Neuronal stem cell (in vitro differentiated cells): ENCODE measurements around the gene UGP2.
"Not testable (repeated sequence)": the region's sequence is repeated elsewhere in the genome, so short reads cannot be mapped to it uniquely, and the experiment has no call there.

Experiments
- DNase-seq: peaks from one replicate; pipeline ENCODE4 v3.0.0-alpha.2; 2013; ENCODE audit warnings: low spot score
- H2AFZ ChIP-seq: one replicate; pipeline ENCODE4 v1.6.1; 2013; ENCODE audit warnings: mild to moderate bottlenecking, low read length, inconsistent platforms
- H2AK5ac ChIP-seq: 2 replicates; pipeline ENCODE4 v1.6.1; 2013; ENCODE audit warnings: low read depth, mild to moderate bottlenecking, inconsistent platforms, low read length, moderate library complexity, mixed read lengths
- H2BK120ac ChIP-seq: 2 replicates; pipeline ENCODE4 v1.6.1; 2013; ENCODE audit warnings: low read depth, mild to moderate bottlenecking, inconsistent platforms, low read length, moderate library complexity, mixed read lengths
- H2BK12ac ChIP-seq: one replicate; pipeline ENCODE4 v1.6.1; 2013; ENCODE audit warnings: low read length, inconsistent platforms
- H2BK15ac ChIP-seq: 2 replicates; pipeline ENCODE4 v1.6.1; 2013; ENCODE audit warnings: mild to moderate bottlenecking, low read length, inconsistent platforms, mixed read lengths
- H2BK5ac ChIP-seq: one replicate; pipeline ENCODE4 v1.6.1; 2013; ENCODE audit warnings: inconsistent platforms, mild to moderate bottlenecking, low read length, moderate library complexity
- H3K14ac ChIP-seq: one replicate; pipeline ENCODE4 v1.6.1; 2013; ENCODE audit warnings: low read length, inconsistent platforms
- H3K18ac ChIP-seq: 2 replicates; pipeline ENCODE4 v1.6.1; 2013; ENCODE audit warnings: low read length, inconsistent platforms
- H3K23ac ChIP-seq: 2 replicates; pipeline ENCODE4 v1.6.1; 2013; ENCODE audit warnings: low read depth, mild to moderate bottlenecking, mixed read lengths, low read length, inconsistent platforms; ENCODE audit not compliant: poor library complexity
- H3K27ac ChIP-seq: replicated peaks from 3 replicates; pipeline ENCODE4 v1.5.1; 2013; ENCODE audit warnings: low read length, inconsistent platforms
- H3K27me3 ChIP-seq, 3 experiments: 2 replicates each; pipeline ENCODE4 v1.6.1; 2013; ENCODE audit warnings: low read length in 3 of 3, mild to moderate bottlenecking in 2 of 3, inconsistent platforms in 1 of 3, low read depth in 1 of 3, mixed read lengths in 1 of 3, moderate library complexity in 1 of 3; ENCODE audit not compliant: control insufficient read depth in 3 of 3, insufficient read depth in 3 of 3
- H3K36me3 ChIP-seq, 2 donors: replicated peaks in 1 of 2; 2 replicates each; pipeline ENCODE4 v1.6.1; 2013; ENCODE audit warnings: low read length in 2 of 2; ENCODE audit not compliant: control insufficient read depth in 2 of 2, insufficient read depth in 2 of 2
- H3K4ac ChIP-seq: 2 replicates; pipeline ENCODE4 v1.6.1; 2013; ENCODE audit warnings: inconsistent platforms, mild to moderate bottlenecking, low read length, moderate library complexity
- H3K4me1 ChIP-seq, 2 donors: 1 replicate in 1 of 2; 2 replicates in 1 of 2; pipeline ENCODE4 v1.6.1; 2013; ENCODE audit warnings: low read length in 2 of 2, low read depth in 1 of 2; ENCODE audit not compliant: control insufficient read depth in 2 of 2, insufficient read depth in 1 of 2
- H3K4me2 ChIP-seq: one replicate; pipeline ENCODE4 v1.6.1; 2013; ENCODE audit warnings: mild to moderate bottlenecking, low read length, inconsistent platforms; ENCODE audit not compliant: insufficient read depth, poor library complexity, severe bottlenecking
- H3K4me3 ChIP-seq, 2 donors: 2 replicates each; pipeline ENCODE4 v1.5.1; 2013; ENCODE audit warnings: low read length in 2 of 2, mild to moderate bottlenecking in 2 of 2, inconsistent platforms in 1 of 2, moderate library complexity in 1 of 2
- H3K79me1 ChIP-seq: one replicate; pipeline ENCODE4 v1.6.1; 2013; ENCODE audit warnings: low read depth, mild to moderate bottlenecking, inconsistent platforms, low read length, moderate library complexity
- H3K9ac ChIP-seq: one replicate; pipeline ENCODE4 v1.6.1; 2013; ENCODE audit warnings: mild to moderate bottlenecking, low read depth, low read length, inconsistent platforms; ENCODE audit not compliant: poor library complexity
- H3K9me3 ChIP-seq, 2 donors: replicated peaks in 1 of 2; 2 replicates each; pipeline versions ENCODE3 to v1.6.1; 2013; ENCODE audit warnings: low read length in 2 of 2, mild to moderate bottlenecking in 2 of 2, inconsistent platforms in 1 of 2, low read depth in 1 of 2, mixed read lengths in 1 of 2, moderate library complexity in 1 of 2; ENCODE audit not compliant: control insufficient read depth in 2 of 2, insufficient read depth in 1 of 2
- H4K8ac ChIP-seq: one replicate; pipeline ENCODE4 v1.6.1; 2013; ENCODE audit warnings: low read depth, mild to moderate bottlenecking, inconsistent platforms, low read length, moderate library complexity
- H4K91ac ChIP-seq: one replicate; pipeline ENCODE4 v1.6.1; 2013; ENCODE audit warnings: low read length, low read depth, mild to moderate bottlenecking, inconsistent platforms; ENCODE audit not compliant: poor library complexity
- WGBS, 2 donors: extraction: QIAGEN DNeasy Blood & Tissue Kit; methylation state at CpG; one replicate each; pipeline ENCODE4 v1.1.7; 2013; ENCODE audit warnings: missing lambda C conversion rate in 2 of 2, mixed read lengths in 1 of 2; ENCODE audit not compliant: insufficient read length in 2 of 2, insufficient replicate concordance in 1 of 2; ENCODE audit errors: extremely low coverage in 2 of 2; 5-methylcytosine and 5-hydroxymethylcytosine counted together

UGP2 gene

DNA sequence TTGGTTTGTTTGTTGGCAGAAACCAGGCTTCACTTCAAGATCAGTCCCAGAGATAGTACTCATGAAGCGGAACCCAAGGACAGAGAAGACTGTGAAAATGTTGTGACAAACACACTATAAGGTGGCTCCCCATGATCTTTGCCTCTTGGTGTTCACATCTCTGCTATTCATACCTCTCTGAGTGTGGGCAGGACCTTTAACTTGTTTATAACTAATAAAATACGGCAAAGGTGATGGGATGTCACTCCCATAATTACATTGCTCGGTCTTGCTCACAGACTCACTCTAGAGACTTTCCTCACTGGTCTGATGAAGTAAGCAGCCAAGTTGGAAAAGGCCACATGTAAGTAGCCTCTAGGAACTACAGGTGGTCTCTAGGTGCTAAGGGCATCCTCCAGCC, 30.6 kb upstream of the UGP2 start:
- Histone ChIP-seq H2BK120ac (no peak overlapping the region), H2AFZ (no peak overlapping the region), H4K8ac (no peak overlapping the region), H3K23ac (no peak overlapping the region), H4K91ac (no peak overlapping the region), H3K27ac (no peak overlapping the region), H2BK5ac (no peak overlapping the region), H2AK5ac (no peak overlapping the region), H3K4me1 (no peaks in the 10 kb centered on the region), H3K9ac (no peak overlapping the region), H3K14ac (no peak overlapping the region), H3K4me2 (no peak overlapping the region), H3K18ac (no peak overlapping the region), H3K27me3 (no peaks in the 10 kb centered on the region), H3K9me3 (peaks cover 0 to 2% of the 10 kb centered on the region in 2 donors), H3K79me1 (no peaks in the 10 kb centered on the region), H2BK12ac (no peak overlapping the region), H3K4ac (no peak overlapping the region), H2BK15ac (no peak overlapping the region), H3K4me3 (no peak overlapping the region), H3K36me3 (no peaks in the 10 kb centered on the region)
- WGBS, 2 donors: no CpG with 5 or more reads among the region's 3 CpGs
- no peak for DNase-seq

DNA sequence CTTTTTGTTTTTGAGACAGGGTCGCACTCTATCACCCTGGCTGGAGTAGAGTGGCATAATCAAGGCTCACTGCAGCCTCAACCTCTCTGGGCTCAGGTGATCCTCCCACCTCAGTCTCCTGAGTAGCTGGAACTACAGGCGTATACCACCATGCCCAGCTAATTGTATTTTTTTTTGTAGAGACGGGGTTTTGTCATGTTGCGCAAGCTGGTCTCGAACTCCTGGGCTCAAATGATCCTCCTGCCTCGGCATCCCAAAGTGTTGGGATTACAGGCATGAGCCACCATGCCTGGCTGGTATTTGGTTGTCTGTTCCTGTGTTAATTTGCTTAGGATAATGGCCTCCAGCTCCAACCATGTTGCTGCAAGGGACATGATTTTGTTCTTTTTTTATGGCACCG, 29.8 kb upstream of the UGP2 start:
- H3K4ac ChIP-seq, H3K36me3 ChIP-seq, H3K9me3 ChIP-seq, DNase-seq, H3K27ac ChIP-seq, H3K18ac ChIP-seq, H2AFZ ChIP-seq, H3K4me1 ChIP-seq, H2BK12ac ChIP-seq, H3K4me3 ChIP-seq, H2BK15ac ChIP-seq, H2BK5ac ChIP-seq, H4K91ac ChIP-seq, H2AK5ac ChIP-seq, H3K23ac ChIP-seq, H3K79me1 ChIP-seq, H2BK120ac ChIP-seq, H3K4me2 ChIP-seq, H3K27me3 ChIP-seq, H4K8ac ChIP-seq, H3K14ac ChIP-seq, H3K9ac ChIP-seq: not testable (repeated sequence)
- WGBS, 2 donors: no CpG with 5 or more reads among the region's 7 CpGs

DNA sequence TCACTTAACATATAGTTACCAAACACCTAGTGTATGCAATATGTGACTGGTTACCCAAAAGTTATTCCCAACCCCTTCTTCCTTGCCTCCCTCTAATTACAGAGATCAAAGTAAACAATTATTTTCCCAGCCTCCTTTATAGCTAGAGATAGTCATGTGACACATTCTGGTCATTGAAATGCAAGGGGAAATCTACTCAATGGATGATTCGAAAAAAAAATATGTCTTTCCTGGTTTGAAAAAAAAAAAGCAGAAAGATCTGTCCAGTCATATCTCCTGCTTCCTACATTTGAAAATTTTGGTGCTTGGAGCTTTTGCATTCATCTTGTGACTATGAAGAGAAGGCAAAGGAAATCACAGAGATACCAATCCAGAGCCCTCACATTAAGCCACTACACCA, 27.6 kb upstream of the UGP2 start:
- Histone ChIP-seq H4K91ac (no peak overlapping the region), H2BK15ac (no peak overlapping the region), H3K4me1 (no peaks in the 10 kb centered on the region), H3K9ac (no peak overlapping the region), H2AK5ac (no peak overlapping the region), H3K27ac (no peak overlapping the region), H3K79me1 (no peaks in the 10 kb centered on the region), H2BK120ac (no peak overlapping the region), H3K4ac (no peak overlapping the region), H3K27me3 (no peaks in the 10 kb centered on the region), H3K23ac (no peak overlapping the region), H3K4me2 (no peak overlapping the region), H3K4me3 (no peak overlapping the region), H2BK5ac (no peak overlapping the region), H3K18ac (no peak overlapping the region), H3K36me3 (no peaks in the 10 kb centered on the region), H2BK12ac (no peak overlapping the region), H3K9me3 (no peaks in the 10 kb centered on the region), H4K8ac (no peak overlapping the region), H2AFZ (no peak overlapping the region), H3K14ac (no peak overlapping the region)
- DNase-seq: no peak
- no CpG with 5 or more reads among the region's 1 CpG for WGBS, 2 donors

DNA sequence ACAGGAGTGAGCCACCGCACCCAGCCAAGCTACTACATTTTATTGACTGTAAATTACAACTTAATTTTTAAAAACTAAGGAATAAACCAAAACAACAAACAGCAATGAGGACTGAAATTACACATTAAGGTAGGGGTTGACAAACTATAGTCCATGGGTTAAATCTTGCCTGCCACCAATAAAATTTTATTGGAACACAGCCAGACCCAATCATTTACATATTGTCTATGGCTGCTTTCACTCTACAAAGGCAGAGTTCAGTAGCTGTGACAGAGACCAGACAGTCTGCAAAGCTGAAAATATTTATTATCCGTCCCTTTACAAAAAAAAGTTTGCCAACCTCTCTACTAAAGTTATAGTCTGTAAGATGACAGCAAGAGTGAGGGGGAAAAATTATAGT, 24.3 kb upstream of the UGP2 start:
- no peak overlapping the region for H3K23ac ChIP-seq
- no peak overlapping the region for H3K4ac ChIP-seq
- no peak overlapping the region for H2AFZ ChIP-seq
- no peak overlapping the region for H2BK120ac ChIP-seq
- H3K36me3 ChIP-seq: no peaks in the 10 kb centered on the region
- no peak overlapping the region for H2BK5ac ChIP-seq
- WGBS, 2 donors: no CpG with 5 or more reads among the region's 2 CpGs
- H2BK15ac ChIP-seq: no peak overlapping the region
- H3K27me3 ChIP-seq: no peaks in the 10 kb centered on the region
- DNase-seq: no peak
- H2AK5ac ChIP-seq: no peak overlapping the region
- H3K18ac ChIP-seq: no peak overlapping the region
- H2BK12ac ChIP-seq: no peak overlapping the region
- H4K8ac ChIP-seq: no peak overlapping the region
- H3K79me1 ChIP-seq: no peaks in the 10 kb centered on the region
- no peaks in the 10 kb centered on the region for H3K9me3 ChIP-seq
- H4K91ac ChIP-seq: no peak overlapping the region
- H3K14ac ChIP-seq: no peak overlapping the region
- H3K4me2 ChIP-seq: no peak overlapping the region
- no peak overlapping the region for H3K4me3 ChIP-seq
- H3K27ac ChIP-seq: no peak overlapping the region
- H3K4me1 ChIP-seq: no peaks in the 10 kb centered on the region
- no peak overlapping the region for H3K9ac ChIP-seq
